ENCODE data around the gene MRPL1. TPM values are rescaled to one million over a fixed set of nuclear protein-coding genes. Genes with fewer than 3 reads are reported as not detected.

The MRPL1 gene
- polyA plus RNA-seq, 1 experiment, result 8.3 TPM

- H3K4me3 ChIP-seq (ENCODE audit: low read depth, low read length), result no peak overlapping the region
- CTCF ChIA-PET, result interaction anchor here (1.0 to 1.2 kb wide), 2 partner anchors 21 to 50 kb away, joined by 3 read pairs; no protein-coding TSS in a partner anchor
- TF ChIP-seq, protein P1, sequence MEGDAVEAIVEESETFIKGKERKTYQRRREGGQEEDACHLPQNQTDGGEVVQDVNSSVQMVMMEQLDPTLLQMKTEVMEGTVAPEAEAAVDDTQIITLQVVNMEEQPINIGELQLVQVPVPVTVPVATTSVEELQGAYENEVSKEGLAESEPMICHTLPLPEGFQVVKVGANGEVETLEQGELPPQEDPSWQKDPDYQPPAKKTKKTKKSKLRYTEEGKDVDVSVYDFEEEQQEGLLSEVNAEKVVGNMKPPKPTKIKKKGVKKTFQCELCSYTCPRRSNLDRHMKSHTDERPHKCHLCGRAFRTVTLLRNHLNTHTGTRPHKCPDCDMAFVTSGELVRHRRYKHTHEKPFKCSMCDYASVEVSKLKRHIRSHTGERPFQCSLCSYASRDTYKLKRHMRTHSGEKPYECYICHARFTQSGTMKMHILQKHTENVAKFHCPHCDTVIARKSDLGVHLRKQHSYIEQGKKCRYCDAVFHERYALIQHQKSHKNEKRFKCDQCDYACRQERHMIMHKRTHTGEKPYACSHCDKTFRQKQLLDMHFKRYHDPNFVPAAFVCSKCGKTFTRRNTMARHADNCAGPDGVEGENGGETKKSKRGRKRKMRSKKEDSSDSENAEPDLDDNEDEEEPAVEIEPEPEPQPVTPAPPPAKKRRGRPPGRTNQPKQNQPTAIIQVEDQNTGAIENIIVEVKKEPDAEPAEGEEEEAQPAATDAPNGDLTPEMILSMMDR (IDR thresholded peaks at IDR 0.05; ENCODE audit: insufficient read depth, low read depth, low read length), result no peak
- H3K36me3 ChIP-seq (ENCODE audit: control insufficient read depth, insufficient read depth, low read length), result peaks cover 2% of the 10 kb centered on the region
- POLR2A ChIA-PET, result no interaction called here
- H3K27me3 ChIP-seq (ENCODE audit: control insufficient read depth, insufficient read depth, low read length), result no peaks in the 10 kb centered on the region
- DNase-seq (ENCODE audit: low read depth), result no peak
These were observed 14.5 kb downstream of the MRPL1 start for GRCh38 chr4:77877167-77877566.

- ChIA-PET CTCF (interaction anchor here (1.0 to 1.3 kb wide), 3 partner anchors 16 to 50 kb away, joined by 3 to 5 read pairs (median 3); no protein-coding TSS in a partner anchor), POLR2A (no interaction called here)
- H3K36me3 ChIP-seq (ENCODE audit: control insufficient read depth, insufficient read depth, low read length), result no peaks in the 10 kb centered on the region; the same call in none of the 2 replicates
These were observed 15.3 kb downstream of the MRPL1 start for GRCh38 chr4:77877771-77878565.

DNA sequence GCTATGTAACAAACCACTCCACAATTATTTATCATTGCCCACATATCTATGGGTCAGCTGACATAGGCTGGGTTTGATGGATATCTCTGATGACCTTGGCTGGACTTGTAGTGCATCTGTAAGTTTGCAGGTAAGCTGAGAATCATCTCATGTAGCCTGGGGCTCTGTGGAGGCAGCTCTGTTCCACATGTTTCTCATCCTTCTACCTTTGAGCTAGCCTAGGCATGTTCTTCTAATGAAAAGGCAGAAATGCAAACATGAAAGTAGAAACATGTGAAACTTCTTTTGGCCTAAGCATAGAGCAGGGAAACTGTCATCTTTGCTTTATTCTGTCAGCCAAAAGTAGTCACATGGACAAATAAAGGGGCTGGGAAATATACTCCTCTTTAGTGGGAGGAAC lies 18.2 kb downstream of the MRPL1 start:
- ChIA-PET CTCF (no interaction called here), POLR2A (no interaction called here)
- Histone ChIP-seq H3K4me3 (ENCODE audit: low read depth, low read length) (no peak overlapping the region), H3K27me3 (ENCODE audit: control insufficient read depth, insufficient read depth, low read length) (no peaks in the 10 kb centered on the region), H3K36me3 (ENCODE audit: control insufficient read depth, insufficient read depth, low read length) (no peaks in the 10 kb centered on the region)
- DNase-seq (ENCODE audit: low read depth), result no peak
- TF ChIP-seq, protein P1 (IDR thresholded peaks at IDR 0.05; ENCODE audit: insufficient read depth, low read depth, low read length), result no peak

More at GRCh38 chr4:77877771-77878565, 15.3 kb downstream of the MRPL1 start:
- TF ChIP-seq, protein P1 (IDR thresholded peaks at IDR 0.05; ENCODE audit: insufficient read depth, low read depth, low read length), result no peak
- H3K4me3 ChIP-seq (ENCODE audit: low read depth, low read length), result no peak overlapping the region
- no peak for DNase-seq (ENCODE audit: low read depth)
- no peaks in the 10 kb centered on the region for H3K27me3 ChIP-seq (ENCODE audit: control insufficient read depth, insufficient read depth, low read length)

- ChIA-PET POLR2A (no interaction called here), CTCF (no interaction called here)
- no peak overlapping the region for H3K4me3 ChIP-seq (ENCODE audit: low read depth, low read length)
- TF ChIP-seq, protein P1 (IDR thresholded peaks at IDR 0.05; ENCODE audit: insufficient read depth, low read depth, low read length), result peak; percentile 5; the same call in 1 of the 2 replicates
- H3K27me3 ChIP-seq (ENCODE audit: control insufficient read depth, insufficient read depth, low read length), result no peaks in the 10 kb centered on the region
- H3K36me3 ChIP-seq (ENCODE audit: control insufficient read depth, insufficient read depth, low read length), result no peaks in the 10 kb centered on the region
- no peak for DNase-seq (ENCODE audit: low read depth)
These were observed 19.0 kb downstream of the MRPL1 start for GRCh38 chr4:77881460-77882295.

DNA sequence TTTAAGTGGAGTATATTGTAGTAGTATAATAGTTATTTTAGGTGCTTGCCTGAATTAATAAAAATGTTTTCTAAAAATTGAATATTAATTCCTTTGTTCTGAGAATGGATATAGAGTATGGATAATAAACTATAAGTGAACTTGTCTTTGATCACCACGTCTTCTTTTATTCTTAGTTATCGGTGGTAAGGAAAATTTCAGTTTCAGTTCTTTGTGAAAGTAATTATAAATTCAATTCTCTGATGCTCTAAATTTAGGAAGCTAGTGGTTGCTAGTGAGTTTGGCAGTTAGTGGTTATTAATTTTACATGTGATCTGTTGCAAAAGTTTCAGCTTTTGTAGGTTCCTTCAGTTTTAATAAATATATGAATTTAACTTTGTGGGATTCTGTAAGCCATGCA lies 30.8 kb downstream of the MRPL1 start:
- CTCF ChIA-PET, result interaction anchor here (1.4 kb wide), 1 partner anchor 15 kb away, joined by 5 read pairs; no protein-coding TSS in a partner anchor
- TF ChIP-seq, protein P1 (IDR thresholded peaks at IDR 0.05; ENCODE audit: insufficient read depth, low read depth, low read length), result no peak
- no peak for DNase-seq (ENCODE audit: low read depth)
- H3K27me3 ChIP-seq (ENCODE audit: control insufficient read depth, insufficient read depth, low read length), result no peaks in the 10 kb centered on the region
- POLR2A ChIA-PET, result no interaction called here
- no peak overlapping the region for H3K4me3 ChIP-seq (ENCODE audit: low read depth, low read length)
- H3K36me3 ChIP-seq (ENCODE audit: control insufficient read depth, insufficient read depth, low read length), result 0 out of 2 replicates have a peak, but pooled peaks cover 1% of the 10 kb centered on the region
